NCI-H1436 treated with DMSO at 0.1 percent for 48 hours (cell line): ENCODE results near the gene STX1A.
"Not testable (repeated sequence)": the region's sequence is repeated elsewhere in the genome, so short reads cannot be mapped to it uniquely, and the experiment has no call there.

Experiments used
- DNase-seq: peaks from one replicate; lab custom pipeline; 2025; lab: John Stamatoyannopoulos, UW

The STX1A gene

DNA sequence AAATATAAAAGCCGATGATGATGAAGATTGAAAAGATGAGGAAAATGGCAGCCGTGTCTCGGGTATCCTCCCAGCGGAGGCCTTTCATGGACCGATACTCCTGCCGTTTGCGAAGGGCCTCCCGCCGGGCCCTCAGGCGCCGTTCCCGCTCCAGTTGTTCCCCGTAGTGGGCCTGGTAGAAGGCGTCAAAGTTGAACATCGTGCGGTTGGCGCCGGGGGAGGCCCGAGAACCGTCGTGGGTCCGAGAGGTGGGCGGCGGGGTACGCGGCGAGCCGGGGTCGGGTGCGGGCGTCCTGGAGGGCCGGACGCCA is 36.8 kb downstream of the STX1A start:
- no peak for DNase-seq

DNA sequence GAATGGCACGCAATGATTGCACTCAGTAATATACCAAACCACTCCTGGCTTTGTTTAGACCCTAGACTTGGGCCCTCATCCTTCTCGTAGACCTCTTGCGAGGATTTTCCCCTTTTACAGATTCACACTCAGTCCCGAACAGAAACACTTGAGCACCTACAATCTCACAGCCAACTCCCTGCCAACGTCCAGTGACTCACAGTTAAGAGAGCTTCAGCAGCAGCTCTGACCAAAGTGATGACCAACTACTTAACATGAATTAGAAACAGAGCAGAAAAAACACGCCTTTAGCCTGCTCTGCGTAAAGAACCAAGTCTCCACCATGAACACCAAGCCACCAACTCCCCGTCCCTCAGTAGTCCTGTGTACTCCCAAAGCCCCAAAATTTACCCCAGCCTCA is 38.4 kb downstream of the STX1A start:
- no peak for DNase-seq

DNA sequence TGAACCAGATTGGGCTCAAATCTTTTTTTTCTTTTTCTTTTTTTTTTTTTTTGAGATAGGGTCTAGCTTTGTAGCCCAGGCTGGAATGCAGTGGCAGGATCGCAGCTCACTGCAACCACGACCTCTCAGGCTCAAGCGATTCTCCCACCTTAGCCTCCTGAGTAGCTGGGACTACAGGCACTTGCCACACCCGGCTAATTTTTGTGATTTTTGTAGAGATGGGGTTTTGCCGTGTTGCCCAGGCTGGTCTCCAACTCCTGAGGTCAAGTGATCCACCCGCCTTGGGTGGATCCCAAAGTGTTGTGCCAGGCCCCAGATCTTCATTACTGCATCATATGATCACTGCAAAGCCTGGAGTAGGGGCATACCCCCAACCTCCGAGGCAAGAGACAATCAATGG is 39.0 kb downstream of the STX1A start:
- no peak for DNase-seq

DNA sequence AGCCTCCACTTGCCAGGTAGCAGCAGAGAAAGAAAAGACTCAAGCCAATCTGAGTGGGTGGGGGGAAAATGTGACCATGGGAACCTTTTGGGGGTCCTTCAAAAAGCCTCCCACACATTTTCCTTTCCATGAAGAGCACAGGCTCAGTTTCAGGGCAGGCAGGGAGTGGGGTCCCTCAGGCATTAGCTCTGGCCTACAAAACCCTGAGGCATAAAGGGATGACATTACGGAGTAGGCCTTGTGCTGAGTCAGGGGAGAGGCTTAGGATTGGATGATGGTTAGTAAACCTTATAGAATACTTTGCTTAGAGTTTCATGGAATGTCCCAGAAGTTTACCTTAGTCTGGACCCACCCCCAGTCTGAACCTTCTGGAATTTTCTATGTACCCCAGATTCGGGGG is 39.8 kb downstream of the STX1A start:
- DNase-seq: no peak

DNA sequence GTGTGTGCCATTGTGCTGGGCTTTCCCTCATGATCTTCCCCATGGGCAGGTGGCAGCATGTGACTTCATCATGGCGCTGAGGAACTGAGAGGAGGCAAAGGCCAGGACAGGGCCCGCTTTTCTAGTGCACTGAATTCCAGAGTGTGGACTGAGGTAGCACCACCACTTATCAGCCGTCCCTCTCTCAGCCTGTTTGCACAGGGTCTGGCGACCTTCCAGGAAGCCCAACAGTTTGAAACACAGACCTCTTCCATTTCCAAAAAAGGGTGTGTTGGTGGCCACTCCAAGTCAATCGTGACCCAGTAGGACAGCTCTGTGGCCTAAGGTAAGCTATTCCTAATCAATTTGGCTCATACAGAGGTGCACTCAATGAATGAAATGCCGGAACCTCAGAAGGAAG is 40.6 kb downstream of the STX1A start:
- no peak for DNase-seq

DNA sequence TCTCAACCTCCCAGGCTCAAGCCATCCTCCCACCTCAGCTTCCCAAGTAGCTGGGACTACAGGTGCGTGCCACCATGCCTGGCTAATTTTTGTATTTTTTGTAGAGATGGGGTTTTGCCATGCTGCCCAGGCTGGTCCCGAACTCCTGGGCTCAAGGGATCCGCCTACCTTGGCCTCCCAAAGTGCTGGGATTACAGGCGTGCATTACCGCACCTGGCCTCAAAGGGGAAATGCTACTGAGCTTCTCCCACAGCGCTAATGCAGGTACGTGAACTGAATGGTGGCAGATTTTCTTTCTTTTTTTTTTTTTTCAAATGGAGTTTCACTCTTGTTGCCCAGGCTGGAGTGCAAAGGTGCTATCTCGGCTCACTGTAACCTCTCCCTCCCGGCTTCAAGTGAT is 43.4 kb downstream of the STX1A start:
- DNase-seq: not testable (repeated sequence)

DNA sequence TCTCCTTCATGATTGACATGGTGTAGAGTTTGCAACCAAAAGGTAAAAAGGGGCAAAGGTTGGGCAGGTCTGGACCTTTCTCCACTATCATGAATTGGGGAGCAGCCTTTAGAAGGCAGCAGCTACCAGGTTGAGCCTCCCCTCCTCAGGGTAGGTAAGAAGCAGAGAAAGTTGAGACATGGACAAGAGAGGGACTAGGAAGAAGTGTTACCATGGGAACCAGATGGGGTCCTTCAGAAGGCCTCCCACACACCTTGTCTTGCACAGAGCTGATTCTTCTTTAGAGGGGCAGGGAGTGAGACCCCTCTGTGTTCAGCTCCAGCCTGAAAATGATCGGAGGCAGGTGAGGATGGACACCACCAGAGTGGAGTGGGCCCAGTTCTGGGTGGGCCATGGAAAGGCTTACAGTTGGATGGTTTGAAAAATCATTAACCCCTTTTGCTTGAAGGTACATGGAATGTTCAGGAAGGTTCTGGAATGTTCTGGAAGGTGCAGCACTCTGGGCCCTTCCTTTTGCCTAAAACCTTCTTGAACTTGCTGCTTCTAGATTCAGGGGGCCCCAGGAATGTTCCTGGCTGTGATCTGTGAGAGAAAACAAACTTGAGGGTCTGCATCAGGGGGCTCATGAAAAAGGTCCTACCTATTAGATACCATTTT is 44.9 kb downstream of the STX1A start:
- DNase-seq: no peak

DNA sequence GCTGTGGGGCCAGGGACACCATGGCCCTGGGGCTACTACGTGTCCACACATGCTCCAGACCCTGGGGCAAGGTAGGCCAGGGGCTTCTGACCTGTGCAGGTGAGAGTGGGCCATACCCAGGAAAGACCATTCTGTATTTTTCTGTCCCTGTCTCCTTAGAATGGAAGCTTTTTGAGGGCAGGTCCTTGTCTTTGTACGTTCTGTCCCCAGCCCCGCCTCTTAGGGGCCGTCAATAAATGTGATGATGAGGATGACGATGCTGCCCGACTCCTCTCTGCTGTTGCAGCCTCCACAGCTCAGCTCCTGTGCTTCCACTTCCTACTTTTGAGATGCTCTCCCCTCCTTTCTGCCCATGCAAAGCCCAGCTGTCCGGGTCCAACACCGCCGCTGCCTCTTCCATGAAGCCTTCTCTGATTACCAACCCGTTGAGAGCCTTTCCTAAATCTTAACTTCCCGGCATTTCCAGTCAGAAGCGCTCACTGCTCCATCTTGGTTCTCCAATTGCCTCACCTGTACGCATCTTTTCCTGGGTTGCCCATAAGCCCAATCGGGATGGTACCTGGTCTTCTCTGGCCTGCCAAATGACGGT is 47.5 kb downstream of the STX1A start:
- no peak for DNase-seq

DNA sequence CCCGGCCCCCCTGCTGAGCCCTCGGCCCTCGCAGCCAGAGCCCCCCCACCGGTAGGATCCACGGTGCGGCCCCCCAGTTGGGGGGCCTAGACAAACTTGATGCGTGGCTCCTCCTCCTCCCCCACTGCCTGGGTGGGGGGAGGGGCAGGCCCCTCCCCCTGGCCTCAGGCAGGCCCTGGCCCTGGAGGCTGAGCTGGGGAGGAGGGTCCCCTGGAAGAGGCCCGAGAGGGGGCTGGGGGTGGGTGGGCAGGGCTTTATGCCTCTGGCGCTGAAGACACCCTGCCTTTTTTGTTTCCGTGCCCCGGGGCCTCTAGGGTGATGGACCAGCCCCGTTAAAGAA is 48.2 kb downstream of the STX1A start:
- no peak for DNase-seq

DNA sequence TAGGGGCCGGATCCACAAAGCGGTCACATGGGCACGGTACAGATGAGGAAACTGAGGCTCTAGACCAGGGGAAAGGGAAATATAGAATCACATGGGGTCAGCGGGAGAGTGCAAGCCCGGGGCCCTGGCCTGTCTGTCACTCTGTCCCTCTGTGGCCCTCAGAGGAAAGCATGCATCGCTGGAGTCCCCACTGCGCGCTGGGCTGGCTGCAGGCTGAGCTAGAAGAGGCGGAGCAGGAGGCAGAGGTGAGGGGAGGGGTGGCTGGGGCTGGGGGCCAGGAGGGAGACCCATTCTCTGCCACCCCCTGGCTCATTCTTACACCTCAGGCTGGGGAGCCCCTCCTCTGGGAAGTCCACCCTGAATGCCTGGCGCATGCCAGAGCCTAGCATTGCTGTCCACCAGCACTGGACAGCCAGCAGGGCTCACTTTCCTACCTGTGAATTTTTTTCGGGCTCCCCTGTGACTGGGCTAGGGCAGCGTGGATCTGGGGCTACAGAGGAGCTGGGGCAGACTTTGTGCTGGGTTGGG is 49.5 kb downstream of the STX1A start:
- DNase-seq: no peak

DNA sequence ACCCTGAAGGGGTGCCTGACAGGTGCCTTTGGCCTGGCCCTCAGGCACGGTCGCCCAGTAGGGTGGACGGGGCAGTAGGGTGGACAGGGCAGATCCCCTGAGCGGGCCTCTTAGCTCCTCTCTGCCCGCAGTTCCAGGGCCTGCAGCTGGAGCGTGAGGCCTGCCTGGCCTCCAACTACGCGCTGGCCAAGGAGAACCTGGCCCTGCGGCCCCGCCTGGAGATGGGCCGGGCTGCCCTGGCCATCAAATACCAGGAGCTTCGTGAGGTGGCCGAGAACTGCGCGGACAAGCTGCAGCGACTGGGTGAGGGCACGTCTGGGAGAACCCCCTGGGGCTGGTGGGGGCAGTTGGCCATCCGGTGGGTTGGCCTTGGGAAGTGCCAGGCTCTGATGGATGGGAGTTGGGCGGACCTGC is 50.2 kb downstream of the STX1A start:
- no peak for DNase-seq

DNA sequence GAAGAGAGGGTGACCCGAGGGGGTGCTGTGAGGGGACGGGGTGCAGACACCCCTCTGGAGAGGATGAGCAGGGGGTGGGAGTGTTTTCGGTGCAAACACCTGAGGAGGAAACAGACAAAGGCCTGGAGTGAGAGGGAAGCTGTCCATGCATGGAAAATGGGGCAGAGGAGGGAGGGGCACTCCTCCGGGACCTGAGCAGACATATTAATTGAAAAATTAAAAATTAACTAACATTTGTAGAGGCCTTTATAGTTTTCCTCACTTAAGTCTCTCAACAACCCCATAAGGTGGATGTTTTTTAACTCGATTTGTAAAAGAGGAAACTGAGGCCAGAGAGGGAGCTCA is 50.6 kb downstream of the STX1A start:
- no peak for DNase-seq

DNA sequence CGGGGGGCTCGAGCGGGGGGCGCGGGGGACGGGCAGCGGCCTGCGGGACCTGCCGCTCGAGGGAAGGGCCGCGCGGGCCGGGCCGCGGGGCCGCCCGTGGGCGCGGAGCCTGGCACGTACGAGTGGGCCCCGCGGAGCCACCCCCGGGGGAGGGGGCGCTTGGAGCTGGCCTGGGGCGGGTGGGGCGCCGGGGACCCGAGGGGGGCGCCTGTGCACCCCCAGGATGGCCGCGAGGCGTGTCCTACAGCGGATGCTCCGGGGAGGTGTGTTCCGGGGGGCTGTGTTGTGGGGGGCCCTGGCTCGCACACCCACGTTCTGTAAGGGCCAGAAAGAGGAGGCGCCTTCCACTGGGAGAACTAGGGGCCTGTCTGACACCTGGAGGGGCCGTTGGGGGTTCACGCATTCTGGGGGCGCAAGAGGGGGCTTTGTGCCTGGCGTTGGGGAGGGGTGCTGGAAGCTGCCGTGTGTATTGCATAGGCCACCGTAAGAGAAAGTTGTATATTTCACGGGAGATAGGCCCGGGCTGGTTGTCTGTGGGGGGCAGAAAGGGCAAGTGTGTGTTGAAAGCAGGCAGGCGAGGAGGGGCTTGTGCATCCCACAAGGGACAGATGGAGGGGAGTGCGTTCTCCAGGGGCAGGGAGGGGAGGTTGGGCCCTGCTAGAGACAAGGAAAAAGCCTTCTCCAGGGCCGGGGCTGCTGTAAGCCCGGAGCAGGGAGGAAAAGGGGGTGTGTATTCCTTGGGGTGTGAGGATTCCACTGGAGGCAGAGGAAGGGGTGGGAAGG is 51.2 kb downstream of the STX1A start:
- DNase-seq: no peak

DNA sequence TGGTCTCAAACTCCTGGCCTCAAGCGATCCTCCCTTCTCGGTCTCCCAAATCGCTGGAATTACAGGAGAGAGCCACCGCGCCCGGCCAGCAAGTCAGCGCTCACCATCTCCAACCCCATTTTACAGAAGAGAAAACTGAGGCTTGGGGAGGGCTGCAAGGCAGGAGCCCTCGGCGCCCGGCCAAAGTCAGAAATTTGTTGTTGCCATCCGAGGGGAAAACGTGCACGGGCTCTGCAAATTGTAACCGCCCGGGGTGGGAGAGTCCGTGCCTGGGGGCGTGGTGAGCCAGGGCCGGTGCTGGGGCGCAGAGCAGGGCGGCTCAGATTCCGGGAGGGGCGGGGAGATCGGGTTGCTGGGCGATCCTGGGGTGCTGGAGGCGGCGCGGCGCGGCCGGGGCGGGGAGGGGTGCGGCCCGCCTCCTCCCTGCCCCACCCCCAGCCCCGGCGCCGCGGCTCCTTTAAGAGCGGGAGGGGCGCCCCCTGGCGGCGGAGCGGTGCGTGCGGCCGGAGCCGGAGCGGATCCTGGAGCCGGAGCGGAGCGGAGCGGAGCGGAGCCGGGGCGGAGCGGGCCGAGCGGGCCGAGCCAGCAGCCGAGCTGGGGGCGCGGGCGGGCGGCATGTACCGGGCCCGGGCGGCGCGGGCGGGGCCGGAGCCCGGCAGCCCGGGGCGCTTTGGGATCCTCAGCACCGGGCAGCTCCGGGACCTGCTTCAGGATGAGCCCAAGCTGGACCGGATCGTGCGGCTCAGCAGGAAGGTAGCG is 51.9 kb downstream of the STX1A start, which contains the start of gene VPS37D:
Gene VPS37D (plus strand): TSS at position 488 of the 759 bp plus-strand sequence. CDS start 128 bp downstream, at position 616.
- DNase-seq: peak; percentile 38

DNA sequence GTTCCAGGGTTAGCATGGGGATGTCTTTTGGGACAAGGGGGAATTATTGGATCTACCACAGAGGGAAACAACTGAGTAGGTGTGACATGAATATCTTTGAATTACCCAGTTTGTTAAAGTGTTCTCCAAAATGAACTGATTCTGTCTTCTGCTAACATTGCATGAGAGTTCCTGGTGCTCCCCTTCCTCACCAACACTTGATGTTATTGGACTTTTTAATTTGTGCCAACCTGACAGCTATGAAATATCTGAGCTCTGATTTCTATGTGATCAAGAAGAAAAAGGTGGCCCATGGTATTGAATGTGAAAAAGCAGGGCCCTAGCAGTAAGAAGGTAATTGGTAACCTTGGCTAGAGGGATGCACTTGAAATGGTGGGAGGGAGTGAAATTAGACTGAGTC is 56.4 kb downstream of the STX1A start:
- no peak for DNase-seq

DNA sequence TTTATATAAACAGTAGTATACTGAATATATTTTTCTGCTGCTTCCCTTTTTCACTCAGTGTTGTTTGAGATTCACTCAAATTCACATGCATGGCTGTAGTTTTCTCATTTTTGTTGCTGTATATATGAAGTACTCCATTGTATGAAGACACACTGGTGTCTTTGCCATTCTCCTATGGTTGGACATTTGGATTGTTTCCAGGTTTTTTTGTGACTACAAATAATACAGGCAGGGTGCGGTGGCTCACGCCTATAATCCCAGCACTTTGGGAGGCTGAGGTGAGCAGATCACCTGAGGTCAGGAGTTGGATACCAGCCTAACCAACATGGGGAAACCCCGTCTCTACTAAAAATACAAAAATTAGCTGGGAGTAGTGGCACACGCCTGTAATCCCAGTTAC is 58.9 kb downstream of the STX1A start:
- DNase-seq: not testable (repeated sequence)

DNA sequence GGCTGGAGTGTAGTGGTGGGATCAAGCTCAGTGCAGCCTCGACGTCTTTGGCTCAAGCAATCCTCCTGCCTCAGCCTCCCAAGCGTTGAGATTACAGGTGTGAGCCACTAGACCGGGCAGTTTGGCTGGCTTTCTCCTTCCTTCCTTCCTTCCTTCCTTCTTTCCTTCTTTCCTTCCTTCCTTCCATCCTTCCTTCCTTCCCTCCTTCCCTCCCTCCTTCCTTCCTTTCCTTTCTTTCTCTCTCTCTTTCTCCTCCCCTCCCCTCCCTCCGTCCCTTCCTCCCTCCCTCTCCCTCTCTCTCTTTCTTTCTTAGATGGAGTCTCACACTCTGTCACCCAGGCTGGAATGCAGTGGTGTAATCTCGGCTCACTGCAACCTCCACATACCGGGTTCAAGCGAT is 59.5 kb downstream of the STX1A start:
- DNase-seq: no peak

DNA sequence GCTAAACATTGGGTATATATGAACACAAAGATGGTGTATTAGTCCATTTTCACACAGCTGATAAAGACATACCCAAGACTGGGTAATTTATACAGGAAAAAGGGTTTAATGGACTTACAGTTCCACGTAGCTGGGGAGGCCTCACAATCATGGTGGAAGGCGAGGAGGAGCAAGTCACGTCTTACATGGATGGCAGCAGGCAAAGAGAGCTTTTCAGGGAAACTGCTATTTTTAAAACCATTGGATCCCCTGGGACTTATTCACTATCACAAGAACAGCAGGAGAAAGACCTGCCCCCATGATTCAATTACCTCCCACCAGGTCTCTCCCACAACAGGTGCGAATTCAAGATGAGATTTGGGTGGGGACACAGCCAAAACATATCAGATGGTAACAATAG is 64.2 kb downstream of the STX1A start:
- DNase-seq: not testable (repeated sequence)

DNA sequence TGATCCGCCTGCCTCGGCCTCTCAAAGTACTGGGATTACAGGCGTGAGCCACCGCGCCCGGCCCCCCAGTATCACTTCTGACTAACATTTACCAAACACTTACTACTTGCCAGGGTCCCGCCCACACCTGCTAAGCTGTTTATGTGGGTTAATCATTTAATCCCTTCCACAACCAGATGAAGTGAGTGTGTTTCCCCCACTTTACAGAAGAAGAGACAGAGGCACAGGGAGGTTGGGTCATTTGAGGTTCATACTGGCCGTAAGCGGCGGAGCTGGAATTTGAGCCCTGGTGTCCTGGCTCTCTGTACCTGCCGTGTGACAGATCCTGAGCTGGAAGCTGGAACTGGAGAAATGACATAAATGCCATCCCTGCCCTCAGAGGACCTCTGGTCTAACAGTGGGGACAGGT is 66.9 kb downstream of the STX1A start:
- no peak for DNase-seq

DNA sequence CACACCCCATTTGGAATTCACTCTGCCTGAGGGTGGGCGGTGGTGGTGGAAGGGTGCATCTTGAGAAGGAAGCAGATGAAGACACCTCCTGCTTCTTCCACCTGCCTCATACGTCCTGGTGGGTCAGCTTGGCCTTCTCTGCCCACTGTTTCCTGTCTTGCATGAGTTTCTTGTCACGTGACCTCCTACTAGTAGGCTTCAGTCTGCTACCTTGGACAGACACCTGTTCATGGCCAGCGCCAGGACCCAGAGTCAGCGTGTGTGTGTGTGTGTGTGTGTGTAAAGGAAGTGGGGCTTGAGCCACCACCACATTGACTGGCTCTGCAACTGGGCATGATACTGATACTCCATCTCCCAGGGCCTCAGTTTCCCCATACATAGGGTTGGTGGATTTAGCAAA is 68.9 kb downstream of the STX1A start:
- DNase-seq: no peak

DNA sequence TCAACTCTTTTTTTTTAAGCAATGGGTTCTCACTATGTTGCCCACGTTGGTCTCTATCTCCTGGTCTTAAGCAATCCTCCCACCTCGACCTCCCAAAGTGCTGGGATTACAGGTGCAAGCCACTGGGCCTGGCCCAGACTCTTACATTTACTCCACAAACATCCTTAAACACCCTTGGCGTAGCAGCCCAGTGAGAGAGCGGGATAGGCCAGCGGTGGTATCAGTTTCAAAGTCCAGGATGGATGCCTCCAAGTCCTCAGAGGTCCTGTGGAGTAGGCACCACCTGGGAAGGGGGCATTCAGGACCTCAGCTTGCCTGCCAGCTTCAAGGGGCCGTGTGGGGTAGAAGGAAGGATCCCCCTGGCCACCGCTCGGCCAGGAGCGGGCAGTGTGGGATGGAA is 69.9 kb downstream of the STX1A start:
- no peak for DNase-seq
